Hepatocyte (in vitro differentiated cells): ENCODE measurements around the gene TLL2.

Experiments
- EZH2phosphoT487 ChIP-seq: fragments of 200-600 bp; sonication (generic); IDR thresholded peaks from one replicate; pipeline ENCODE4 v1.6.1; 2018; ENCODE audit warnings: antibody characterized with exemption, mild to moderate bottlenecking, low read depth, moderate library complexity; ENCODE audit not compliant: unreplicated experiment, severe bottlenecking
- TF ChIP-seq, protein P1 (sequence below): fragments of 200-600 bp; sonication (generic); IDR thresholded peaks from 2 replicates; pipeline ENCODE4 v1.5.1; 2016; ENCODE audit warnings: antibody characterized with exemption, mild to moderate bottlenecking; ENCODE audit not compliant: poor library complexity

DNA sequence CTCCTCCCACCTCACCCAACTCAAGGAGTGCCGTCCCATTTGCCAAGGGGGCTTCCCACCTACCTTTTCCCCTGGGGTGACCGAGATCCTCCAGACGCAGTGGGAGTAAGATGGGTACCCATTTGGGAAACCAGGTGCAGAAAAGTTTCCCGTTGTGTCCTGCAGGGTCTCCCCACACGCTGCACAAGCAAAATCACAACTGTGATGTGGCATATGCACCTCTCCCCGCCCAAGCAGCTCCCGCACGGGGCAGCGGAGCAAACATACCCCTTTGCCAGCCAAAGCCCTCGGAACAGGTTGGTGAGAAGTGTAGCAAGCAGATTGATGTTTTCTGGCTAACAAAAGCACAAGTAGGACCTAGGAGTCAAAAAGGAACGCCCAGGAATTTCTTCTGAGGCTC is 103.4 kb downstream of the TLL2 start:
- TF ChIP-seq, protein P1, sequence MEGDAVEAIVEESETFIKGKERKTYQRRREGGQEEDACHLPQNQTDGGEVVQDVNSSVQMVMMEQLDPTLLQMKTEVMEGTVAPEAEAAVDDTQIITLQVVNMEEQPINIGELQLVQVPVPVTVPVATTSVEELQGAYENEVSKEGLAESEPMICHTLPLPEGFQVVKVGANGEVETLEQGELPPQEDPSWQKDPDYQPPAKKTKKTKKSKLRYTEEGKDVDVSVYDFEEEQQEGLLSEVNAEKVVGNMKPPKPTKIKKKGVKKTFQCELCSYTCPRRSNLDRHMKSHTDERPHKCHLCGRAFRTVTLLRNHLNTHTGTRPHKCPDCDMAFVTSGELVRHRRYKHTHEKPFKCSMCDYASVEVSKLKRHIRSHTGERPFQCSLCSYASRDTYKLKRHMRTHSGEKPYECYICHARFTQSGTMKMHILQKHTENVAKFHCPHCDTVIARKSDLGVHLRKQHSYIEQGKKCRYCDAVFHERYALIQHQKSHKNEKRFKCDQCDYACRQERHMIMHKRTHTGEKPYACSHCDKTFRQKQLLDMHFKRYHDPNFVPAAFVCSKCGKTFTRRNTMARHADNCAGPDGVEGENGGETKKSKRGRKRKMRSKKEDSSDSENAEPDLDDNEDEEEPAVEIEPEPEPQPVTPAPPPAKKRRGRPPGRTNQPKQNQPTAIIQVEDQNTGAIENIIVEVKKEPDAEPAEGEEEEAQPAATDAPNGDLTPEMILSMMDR: no peak
- no peak for TF ChIP-seq EZH2phosphoT487
